ENCODE data around the gene CD7. TPM values are rescaled to one million over a fixed set of nuclear protein-coding genes. Genes with fewer than 3 reads are reported as not detected.

Gene CD7
- total and polyA plus RNA-seq, 9 of the 15 experiments (the other 6 are each of a cell fraction or from before 2014, with no cell fraction given): 0.21 to 0.35 TPM; not detected in 7

DNA sequence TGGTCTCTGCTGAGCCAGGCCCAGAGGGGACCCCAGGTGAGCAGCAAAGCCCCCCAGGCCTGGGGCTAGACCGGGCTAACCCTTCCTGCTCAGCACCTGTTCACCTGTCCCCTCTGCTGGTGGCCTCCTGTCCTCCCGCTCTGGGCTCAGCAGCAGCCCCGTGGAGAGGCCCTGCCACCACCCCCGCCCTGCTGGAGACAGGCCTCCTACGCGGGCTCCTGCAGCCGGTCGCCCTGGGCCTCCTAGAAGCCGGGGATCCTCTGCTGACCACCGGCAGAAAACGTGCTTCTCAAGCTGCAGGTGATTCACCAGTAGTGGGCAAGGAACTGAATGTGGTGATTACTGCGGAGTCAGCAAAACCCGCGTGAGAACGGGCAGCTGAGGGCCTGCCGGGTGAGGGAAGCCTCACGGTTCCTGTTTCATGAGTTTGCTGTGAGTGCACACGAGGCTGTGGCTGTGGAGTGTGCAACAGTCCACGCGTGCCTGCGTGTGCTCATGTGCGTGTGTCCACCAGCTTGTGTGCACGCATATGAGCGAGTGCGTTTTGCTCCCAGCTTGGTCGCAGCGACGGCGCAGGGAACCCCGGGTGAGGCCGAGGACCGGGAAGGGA is 15.4 kb upstream of the CD7 start (continued):
- TF ChIP-seq, protein P1, sequence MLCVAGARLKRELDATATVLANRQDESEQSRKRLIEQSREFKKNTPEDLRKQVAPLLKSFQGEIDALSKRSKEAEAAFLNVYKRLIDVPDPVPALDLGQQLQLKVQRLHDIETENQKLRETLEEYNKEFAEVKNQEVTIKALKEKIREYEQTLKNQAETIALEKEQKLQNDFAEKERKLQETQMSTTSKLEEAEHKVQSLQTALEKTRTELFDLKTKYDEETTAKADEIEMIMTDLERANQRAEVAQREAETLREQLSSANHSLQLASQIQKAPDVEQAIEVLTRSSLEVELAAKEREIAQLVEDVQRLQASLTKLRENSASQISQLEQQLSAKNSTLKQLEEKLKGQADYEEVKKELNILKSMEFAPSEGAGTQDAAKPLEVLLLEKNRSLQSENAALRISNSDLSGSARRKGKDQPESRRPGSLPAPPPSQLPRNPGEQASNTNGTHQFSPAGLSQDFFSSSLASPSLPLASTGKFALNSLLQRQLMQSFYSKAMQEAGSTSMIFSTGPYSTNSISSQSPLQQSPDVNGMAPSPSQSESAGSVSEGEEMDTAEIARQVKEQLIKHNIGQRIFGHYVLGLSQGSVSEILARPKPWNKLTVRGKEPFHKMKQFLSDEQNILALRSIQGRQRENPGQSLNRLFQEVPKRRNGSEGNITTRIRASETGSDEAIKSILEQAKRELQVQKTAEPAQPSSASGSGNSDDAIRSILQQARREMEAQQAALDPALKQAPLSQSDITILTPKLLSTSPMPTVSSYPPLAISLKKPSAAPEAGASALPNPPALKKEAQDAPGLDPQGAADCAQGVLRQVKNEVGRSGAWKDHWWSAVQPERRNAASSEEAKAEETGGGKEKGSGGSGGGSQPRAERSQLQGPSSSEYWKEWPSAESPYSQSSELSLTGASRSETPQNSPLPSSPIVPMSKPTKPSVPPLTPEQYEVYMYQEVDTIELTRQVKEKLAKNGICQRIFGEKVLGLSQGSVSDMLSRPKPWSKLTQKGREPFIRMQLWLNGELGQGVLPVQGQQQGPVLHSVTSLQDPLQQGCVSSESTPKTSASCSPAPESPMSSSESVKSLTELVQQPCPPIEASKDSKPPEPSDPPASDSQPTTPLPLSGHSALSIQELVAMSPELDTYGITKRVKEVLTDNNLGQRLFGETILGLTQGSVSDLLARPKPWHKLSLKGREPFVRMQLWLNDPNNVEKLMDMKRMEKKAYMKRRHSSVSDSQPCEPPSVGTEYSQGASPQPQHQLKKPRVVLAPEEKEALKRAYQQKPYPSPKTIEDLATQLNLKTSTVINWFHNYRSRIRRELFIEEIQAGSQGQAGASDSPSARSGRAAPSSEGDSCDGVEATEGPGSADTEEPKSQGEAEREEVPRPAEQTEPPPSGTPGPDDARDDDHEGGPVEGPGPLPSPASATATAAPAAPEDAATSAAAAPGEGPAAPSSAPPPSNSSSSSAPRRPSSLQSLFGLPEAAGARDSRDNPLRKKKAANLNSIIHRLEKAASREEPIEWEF (CRISPR knock-in tag; IDR thresholded peaks at IDR 0.05): no peak
- TF ChIP-seq, protein P2, sequence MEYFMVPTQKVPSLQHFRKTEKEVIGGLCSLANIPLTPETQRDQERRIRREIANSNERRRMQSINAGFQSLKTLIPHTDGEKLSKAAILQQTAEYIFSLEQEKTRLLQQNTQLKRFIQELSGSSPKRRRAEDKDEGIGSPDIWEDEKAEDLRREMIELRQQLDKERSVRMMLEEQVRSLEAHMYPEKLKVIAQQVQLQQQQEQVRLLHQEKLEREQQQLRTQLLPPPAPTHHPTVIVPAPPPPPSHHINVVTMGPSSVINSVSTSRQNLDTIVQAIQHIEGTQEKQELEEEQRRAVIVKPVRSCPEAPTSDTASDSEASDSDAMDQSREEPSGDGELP (CRISPR knock-in tag; IDR thresholded peaks at IDR 0.05; ENCODE audit: borderline replicate concordance): peak; percentile 58; the same call in 1 of the 2 replicates
- TF ChIP-seq JUN (IDR thresholded peaks at IDR 0.05; ENCODE audit: borderline replicate concordance, low read depth, low read length) (no peak), JUN (CRISPR knock-in tag; IDR thresholded peaks at IDR 0.05; ENCODE audit: borderline replicate concordance) (no peak), ARID1B (IDR thresholded peaks at IDR 0.05) (no peak), NFE2L1 (tag; IDR thresholded peaks at IDR 0.05; ENCODE audit: borderline replicate concordance, low read depth) (no peak), ATF1 (CRISPR knock-in tag; IDR thresholded peaks at IDR 0.05) (no peak), ATF1 (tag; IDR thresholded peaks at IDR 0.05) (no peak), LEF1 (IDR thresholded peaks at IDR 0.05) (no peak)
- TF ChIP-seq, protein P3, sequence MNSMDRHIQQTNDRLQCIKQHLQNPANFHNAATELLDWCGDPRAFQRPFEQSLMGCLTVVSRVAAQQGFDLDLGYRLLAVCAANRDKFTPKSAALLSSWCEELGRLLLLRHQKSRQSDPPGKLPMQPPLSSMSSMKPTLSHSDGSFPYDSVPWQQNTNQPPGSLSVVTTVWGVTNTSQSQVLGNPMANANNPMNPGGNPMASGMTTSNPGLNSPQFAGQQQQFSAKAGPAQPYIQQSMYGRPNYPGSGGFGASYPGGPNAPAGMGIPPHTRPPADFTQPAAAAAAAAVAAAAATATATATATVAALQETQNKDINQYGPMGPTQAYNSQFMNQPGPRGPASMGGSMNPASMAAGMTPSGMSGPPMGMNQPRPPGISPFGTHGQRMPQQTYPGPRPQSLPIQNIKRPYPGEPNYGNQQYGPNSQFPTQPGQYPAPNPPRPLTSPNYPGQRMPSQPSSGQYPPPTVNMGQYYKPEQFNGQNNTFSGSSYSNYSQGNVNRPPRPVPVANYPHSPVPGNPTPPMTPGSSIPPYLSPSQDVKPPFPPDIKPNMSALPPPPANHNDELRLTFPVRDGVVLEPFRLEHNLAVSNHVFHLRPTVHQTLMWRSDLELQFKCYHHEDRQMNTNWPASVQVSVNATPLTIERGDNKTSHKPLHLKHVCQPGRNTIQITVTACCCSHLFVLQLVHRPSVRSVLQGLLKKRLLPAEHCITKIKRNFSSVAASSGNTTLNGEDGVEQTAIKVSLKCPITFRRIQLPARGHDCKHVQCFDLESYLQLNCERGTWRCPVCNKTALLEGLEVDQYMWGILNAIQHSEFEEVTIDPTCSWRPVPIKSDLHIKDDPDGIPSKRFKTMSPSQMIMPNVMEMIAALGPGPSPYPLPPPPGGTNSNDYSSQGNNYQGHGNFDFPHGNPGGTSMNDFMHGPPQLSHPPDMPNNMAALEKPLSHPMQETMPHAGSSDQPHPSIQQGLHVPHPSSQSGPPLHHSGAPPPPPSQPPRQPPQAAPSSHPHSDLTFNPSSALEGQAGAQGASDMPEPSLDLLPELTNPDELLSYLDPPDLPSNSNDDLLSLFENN (IDR thresholded peaks at IDR 0.05; ENCODE audit: low read depth in 2 of 2, low read length in 2 of 2): no peak
- TF ChIP-seq, protein P4, sequence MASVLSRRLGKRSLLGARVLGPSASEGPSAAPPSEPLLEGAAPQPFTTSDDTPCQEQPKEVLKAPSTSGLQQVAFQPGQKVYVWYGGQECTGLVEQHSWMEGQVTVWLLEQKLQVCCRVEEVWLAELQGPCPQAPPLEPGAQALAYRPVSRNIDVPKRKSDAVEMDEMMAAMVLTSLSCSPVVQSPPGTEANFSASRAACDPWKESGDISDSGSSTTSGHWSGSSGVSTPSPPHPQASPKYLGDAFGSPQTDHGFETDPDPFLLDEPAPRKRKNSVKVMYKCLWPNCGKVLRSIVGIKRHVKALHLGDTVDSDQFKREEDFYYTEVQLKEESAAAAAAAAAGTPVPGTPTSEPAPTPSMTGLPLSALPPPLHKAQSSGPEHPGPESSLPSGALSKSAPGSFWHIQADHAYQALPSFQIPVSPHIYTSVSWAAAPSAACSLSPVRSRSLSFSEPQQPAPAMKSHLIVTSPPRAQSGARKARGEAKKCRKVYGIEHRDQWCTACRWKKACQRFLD (CRISPR knock-in tag; IDR thresholded peaks at IDR 0.05): no peak
- TF ChIP-seq, protein P5, sequence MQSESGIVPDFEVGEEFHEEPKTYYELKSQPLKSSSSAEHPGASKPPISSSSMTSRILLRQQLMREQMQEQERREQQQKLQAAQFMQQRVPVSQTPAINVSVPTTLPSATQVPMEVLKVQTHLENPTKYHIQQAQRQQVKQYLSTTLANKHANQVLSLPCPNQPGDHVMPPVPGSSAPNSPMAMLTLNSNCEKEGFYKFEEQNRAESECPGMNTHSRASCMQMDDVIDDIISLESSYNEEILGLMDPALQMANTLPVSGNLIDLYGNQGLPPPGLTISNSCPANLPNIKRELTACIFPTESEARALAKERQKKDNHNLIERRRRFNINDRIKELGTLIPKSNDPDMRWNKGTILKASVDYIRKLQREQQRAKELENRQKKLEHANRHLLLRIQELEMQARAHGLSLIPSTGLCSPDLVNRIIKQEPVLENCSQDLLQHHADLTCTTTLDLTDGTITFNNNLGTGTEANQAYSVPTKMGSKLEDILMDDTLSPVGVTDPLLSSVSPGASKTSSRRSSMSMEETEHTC (IDR thresholded peaks at IDR 0.05): no peak
- TF ChIP-seq, protein P6, sequence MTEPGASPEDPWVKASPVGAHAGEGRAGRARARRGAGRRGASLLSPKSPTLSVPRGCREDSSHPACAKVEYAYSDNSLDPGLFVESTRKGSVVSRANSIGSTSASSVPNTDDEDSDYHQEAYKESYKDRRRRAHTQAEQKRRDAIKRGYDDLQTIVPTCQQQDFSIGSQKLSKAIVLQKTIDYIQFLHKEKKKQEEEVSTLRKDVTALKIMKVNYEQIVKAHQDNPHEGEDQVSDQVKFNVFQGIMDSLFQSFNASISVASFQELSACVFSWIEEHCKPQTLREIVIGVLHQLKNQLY (CRISPR knock-in tag; conservative IDR thresholded peaks at IDR 0.05): 0 out of 4 replicates have a peak, but pooled peaks of 1 of the 2 experiments have one; percentile 45

Data from K562 (cell line).